ENCODE results near the gene NHLRC4.

GRCh38 chr16:543301-544164, 23.3 kb upstream of the NHLRC4 start:
- TF ChIP-seq CTCF (IDR thresholded peaks at IDR 0.05; ENCODE audit: low read depth, low read length, missing input control) (no peak), YY1 (IDR thresholded peaks at IDR 0.05) (no peak), SP1 (IDR thresholded peaks at IDR 0.05) (peak; percentile 89), EGR1 (IDR thresholded peaks at IDR 0.05; ENCODE audit: low read depth in 2 of 2) (no peak), RAD21 (IDR thresholded peaks at IDR 0.05) (peak in 1 of 2 donors; percentile 19), ATF3 (IDR thresholded peaks at IDR 0.05) (no peak), TAF1 (conservative IDR thresholded peaks at IDR 0.05) (no peak)

All from liver (tissue), 3 donors.